HG03457 (cell line): Measurements from ENCODE around the gene MRGPRG.
"Not testable (repeated sequence)": the region's sequence is repeated elsewhere in the genome, so short reads cannot be mapped to it uniquely, and the experiment has no call there.

Experiments
- ATAC-seq: cut with Tn5 transposase; IDR thresholded peaks from one replicate; pipeline ENCODE4 v1.9.1; 2021; ENCODE audit warnings: moderate number of reproducible peaks; ENCODE audit not compliant: unreplicated experiment

The MRGPRG gene, protein sequence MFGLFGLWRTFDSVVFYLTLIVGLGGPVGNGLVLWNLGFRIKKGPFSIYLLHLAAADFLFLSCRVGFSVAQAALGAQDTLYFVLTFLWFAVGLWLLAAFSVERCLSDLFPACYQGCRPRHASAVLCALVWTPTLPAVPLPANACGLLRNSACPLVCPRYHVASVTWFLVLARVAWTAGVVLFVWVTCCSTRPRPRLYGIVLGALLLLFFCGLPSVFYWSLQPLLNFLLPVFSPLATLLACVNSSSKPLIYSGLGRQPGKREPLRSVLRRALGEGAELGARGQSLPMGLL

DNA sequence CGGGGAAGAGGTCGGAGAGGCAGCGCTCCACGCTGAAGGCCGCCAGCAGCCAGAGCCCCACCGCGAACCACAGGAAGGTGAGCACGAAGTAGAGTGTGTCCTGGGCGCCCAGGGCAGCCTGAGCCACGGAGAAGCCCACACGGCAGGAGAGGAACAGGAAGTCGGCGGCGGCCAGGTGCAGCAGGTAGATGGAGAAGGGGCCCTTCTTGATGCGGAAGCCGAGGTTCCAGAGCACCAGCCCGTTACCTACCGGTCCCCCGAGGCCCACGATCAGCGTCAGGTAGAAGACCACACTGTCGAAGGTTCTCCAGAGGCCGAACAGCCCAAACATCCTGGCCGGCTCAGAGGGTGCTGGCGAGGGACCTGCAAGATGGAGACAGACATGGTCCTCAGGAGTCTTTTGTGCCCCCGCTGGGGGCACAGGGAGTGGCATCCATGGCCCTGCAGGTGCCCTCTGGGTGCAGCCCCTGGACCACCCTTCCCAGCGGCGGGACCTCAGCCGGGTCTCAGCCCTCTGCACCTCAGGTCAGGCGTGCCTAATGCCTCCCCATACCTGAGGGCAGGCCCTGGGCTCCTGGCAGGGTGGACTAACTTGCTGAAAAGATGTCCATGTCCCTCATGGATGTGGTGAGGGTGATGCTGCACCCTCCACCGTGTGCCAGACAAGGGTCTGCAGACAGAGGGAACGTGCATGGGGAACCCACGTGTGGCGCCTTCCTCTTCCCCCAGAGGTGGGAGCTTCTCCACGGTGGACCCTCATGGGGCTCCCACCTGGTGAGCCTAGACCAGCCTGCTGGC, at the start of gene MRGPRG:
MRGPRG (minus strand) TSS at position 331 of the 798 bp plus-strand sequence; CDS start at position 331, 0 bp downstream.
- no peak for ATAC-seq

DNA sequence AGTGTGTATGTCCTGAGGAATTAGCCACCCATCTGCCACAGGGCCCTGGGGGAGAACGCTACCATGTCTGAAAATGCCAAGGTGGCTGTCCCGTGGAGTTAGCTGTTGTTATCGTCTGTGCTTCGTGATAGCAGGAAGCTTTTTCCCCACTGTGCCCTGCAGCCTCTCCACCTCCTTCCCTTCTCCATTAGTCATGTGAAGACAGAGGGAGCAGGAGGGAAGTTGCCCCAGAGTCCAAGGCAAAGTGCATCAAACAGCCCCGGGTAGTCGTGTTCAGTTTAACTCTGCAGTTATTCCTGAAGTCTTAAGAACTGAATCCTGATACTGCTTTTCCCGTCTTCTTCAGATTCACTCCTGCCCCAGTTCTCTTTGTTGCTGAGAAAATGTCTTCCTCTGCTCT, 43.9 kb upstream of the MRGPRG start:
- not testable (repeated sequence) for ATAC-seq

DNA sequence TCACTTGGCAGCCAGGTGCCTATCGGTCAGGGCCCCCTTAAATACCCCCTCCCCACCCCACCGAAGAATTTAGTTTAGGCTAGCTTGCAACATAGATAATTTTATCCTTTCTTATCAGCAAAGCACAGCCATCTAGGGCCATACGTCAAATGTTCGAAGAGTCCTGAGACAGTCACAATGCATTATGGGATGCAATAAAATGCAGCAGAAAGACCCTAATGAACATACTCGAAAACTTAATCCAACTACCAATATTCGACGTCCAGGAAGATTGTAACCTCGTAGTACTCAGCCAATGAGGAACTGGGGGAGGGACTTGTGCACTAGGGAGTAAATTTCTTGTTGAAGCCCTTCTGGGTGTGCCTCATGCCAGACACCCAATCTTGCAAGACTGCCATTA, 43.2 kb upstream of the MRGPRG start:
- ATAC-seq = not testable (repeated sequence)

DNA sequence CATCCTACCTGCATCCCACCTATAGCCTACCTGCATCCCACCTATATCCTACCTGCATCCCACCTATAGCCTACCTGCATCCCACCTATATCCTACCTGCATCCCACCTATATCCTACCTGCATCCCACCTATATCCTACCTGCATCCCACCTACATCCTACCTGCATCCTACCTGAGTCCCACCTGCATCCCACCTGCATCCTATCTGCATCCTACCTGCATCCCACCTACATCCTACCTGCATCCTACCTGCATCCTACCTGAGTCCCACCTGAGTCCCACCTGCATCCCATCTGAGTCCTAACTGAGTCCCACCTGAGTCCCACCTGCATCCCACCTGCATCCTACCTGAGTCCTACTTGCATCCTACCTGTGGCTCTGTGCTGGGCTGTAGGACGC, 38.9 kb upstream of the MRGPRG start:
- not testable (repeated sequence) for ATAC-seq

DNA sequence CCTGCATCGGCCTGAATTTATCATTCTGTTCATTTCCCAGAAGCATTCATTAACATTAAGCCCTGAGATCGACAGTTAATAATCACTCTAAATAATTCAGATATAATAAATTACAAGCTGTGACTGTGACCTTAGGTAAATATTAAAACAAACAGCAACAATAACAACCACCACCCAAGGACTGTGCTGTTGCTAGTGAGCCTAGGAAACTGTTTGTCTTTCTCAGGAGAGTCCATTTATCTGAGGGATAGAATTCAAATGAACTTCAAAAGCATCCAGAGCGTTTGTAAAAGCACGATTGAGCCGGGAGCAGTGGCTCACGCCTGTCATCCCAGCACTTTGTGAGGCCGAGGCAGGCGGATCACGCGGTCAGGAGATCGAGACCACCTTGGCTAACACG, 36.6 kb upstream of the MRGPRG start:
- not testable (repeated sequence) for ATAC-seq

DNA sequence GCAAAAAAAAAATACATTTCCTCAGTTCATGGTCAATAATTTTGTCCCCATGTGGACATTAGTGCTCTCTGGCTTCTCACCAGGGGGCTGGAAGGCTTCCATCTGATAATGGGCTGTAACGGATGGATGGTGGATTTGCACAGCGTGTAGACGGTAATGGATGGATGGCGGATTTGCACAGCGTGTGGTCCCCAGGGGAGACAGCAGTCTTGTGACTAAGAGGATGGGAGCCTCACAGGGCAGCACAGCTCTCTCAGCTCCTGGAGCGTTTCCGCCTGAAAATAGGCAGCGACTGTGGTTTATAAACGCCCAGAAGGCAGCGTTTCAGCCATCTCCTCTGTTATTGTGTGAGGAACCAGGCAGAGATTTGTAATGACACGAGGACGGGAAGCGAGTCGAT, 36.2 kb upstream of the MRGPRG start:
- ATAC-seq = not testable (repeated sequence)

DNA sequence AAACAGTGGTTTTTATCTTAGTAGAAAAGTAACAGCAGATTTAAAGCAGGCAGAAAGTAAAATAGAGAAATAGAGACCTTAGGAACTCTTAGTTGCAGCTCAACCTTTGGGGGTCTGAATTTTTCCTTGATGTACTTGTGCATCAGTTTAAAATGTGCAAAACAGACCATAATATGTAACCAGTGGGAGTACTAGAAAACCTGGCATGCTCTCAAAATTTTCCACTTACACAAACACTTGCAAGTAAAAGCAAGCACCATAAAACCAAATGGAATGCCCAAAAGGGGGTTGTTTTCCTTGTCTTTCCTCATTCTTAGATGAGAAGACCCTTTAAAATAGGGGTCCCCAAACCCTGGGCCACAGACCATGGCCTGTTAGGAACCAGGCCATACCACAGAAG, 26.5 kb upstream of the MRGPRG start:
- no peak for ATAC-seq

DNA sequence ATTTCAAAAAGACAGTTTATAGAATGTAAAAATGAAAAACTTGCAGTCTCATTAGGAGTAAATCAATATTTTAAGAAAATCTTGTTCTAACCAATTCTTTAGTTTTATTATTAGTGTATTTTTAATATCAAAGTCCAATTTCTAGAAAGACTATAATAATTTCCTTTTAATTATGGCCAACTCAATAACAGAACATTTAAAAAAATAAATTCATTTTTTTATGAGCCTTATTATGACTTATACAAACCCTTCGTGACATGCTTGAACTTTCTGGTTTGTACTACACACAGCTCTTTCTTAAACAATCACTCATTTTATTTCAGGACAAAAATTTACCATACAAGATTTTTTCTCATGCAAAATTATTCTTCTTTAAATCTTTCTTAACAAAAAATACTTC, 25.3 kb upstream of the MRGPRG start:
- ATAC-seq = no peak

DNA sequence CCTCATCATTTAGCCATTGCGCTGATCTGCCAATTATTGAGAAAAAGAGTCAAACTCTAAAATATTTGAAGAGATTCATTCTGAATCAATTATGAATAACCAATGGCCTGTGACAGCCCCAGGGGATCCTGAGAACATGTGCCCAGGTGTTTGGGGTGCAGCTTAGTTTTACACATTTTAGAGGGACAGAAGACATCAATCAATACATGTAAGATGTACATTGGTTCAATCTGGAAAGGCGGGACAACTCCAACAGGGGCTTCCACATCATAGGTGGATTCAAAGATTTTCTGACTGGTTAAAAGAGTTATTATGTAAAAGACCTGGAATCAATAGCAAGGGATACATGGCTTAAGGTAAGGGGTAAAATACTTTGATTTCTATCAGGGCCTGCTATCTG, 18.5 kb upstream of the MRGPRG start:
- no peak for ATAC-seq

DNA sequence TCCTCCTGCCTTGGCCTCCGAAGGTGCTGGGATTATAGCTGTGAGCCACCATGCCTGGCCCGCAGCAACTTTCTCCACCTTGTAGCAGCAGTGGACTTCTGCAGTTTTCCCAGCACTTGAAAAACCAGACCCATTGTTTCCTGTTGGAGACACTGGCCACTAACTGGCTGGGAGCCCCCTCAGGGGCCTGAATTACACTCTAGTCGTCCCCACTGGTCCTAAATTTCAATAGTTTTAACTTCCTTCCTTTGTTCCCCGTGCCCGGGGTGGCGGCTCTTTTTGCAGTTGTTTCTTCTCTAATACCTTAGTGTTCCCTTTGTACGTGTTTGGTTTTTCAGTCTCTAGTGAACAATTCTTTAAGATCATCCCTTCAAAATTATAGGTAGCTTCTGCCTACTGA, 16.2 kb upstream of the MRGPRG start:
- ATAC-seq = no peak

DNA sequence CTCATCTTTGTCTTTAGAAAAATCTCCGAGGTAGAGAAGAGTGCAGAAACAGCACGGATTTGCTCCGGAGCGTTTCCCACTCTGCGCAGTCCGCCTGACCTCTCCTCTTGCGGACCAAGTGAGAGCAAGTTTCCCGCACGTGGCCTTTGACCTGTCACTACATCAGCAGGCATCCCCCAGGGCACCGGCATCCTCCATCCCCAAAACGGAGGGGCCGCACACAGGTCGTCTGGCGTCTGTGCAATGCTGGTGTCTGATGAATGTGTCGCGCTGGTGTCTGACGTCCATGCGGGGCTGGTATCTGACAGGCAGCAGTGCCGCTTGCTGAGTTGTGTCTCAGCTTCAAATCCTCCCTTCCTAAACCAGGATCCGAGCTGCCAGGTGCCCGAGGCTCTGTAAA, 14.3 kb upstream of the MRGPRG start:
- no peak for ATAC-seq

DNA sequence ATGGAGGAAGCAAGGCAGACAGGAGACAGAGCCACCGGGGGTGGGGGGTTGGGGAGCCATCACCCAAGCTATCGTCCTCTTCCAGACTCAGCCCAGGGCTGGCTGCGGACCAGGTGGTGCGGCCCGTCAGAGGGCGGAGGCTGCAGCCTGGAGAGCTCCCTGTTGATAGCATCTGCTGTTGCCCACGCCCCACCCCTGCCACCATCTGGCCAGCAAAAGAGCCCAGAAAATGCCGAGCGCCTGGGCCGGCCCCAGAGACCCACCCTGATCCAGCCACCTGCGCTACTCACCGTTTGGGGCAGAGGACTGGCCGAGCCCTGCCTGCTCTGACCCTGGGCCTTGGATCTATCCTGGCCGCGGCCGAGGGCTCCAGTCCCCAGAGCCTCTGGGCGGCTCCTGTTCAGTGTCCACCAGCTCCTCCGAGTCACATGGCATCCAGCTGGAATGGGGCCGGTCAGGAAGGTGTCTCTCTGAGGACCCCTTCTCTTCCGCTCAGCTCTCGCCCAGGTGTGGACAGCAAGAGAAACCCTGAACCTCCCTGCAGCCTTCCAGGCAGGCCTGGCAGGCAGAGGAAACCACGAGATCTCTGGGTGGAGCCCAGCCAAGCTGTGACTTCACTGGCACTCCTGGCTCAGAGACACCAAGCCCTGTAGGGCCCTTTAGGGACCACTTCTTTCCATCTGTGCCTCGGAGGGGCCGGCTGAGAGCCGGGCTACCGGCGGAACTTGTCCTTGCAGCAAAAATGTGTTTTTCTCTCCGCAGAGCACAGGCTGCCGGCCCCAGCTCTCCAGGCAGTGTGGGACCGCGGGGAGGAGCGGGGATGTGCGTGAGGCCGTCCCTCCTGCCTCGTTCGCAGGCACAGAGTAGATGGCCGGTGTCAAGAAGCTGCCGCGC, 13.5 kb upstream of the MRGPRG start, which contains the start of gene MRGPRE:
MRGPRE (minus strand) TSS at position 567 of the 894 bp plus-strand sequence. CDS start 3,618 bp downstream, outside the sequence.
- ATAC-seq = no peak

DNA sequence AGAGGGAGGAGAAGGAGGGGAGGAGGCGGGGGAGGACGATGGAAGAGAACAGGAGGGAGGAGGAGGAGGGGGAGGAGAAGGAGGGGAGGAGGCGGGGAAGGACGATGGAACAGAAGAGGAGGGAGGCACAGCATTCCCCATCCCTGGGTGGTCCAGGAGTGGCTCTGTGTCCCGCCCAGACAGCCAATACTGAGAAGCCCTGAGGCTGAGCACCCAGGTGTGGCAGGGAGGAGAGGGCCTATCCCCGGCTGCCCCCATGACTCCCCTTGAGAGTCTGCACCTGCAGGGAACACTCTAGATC, 12.9 kb upstream of the MRGPRG start:
- no peak for ATAC-seq

DNA sequence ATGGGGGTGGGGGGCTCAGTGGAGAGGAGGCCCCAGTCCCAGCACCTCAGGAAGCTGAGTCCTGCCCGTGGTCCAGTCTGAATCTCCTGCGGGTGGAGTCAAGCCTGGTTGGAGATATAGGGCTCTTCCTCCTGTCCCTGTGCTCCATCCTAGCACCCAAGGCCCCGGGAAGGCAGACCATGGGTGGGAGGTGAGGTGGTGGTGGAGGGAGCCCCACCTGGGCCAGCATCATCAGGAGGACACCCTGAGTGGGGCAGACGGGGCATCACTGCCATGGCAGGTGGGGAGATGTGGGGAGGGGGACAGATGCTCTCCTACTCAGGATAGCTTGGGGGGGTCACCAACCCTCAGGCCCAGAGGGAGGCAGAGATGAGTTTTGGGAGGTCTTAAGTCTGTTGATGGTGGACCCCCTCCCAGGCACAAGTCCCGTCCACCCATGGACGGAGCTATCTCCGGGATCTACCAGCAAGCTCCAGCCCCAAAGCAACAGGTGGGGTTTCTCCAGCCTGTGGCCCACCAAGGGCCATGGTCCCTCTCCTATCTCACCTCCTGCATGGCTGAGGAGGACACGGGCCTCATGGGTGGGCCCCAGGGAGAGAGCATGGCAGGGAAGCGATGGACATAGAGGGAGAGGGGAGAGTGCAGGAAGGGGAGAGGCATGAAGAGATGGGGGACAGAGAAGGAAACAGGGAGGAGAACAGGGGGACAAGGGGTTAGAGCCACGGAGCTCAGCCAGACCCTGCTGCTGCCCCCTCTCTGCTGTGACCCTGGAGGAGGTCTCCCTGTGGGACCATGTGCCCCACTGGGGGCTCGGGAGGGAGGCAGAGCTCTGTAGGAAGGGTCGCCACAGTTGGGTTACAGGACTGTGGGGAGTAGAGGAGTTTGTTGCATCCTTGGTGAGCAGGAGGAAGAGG, 12.3 kb upstream of the MRGPRG start:
- no peak for ATAC-seq

DNA sequence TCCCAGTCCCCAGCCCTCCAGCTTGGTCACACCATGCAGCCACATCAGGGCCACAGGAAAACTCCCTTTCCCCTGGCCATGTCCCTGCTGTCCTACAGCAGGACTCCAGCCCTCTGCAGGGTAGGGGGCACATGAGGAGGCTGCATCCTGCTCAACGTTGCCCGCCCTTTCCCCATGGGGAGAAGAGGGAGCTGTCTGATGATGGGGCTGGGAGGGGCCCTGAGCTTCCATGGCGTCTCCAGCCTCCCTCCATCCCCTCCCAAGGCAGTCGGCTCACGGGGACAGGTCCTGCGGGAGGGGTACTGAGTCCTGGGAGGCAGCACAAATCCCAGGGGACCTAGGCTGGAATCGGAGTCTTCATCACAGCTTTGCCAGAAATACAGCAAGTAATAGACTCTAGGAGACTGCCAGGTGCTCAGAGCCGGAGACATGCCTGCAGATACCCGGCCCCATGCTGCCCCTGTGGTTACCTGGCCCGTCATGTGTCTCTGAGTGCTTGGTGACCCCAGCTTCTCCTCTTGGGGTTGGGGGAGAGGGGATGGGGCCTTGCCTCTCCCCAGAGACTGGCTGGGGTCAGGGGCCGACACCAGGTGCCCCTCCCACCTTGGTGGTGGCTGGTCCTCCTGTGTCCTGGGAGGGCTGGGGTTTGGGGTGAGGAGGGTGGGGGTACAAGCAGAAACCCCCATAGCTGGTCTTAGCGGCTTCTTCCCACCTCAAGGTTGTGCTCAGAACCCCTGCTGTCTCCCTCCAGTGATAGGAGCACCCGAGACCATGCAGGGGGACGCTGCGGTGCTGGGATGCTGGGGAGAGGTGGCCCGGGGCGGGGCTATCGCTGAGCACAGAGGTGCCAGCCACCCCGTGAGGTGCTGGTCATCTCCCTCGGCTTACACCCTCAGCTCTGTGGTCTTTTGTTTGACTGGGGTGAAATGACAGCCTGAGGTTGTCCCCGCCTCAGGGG, 11.3 kb upstream of the MRGPRG start:
- no peak for ATAC-seq

DNA sequence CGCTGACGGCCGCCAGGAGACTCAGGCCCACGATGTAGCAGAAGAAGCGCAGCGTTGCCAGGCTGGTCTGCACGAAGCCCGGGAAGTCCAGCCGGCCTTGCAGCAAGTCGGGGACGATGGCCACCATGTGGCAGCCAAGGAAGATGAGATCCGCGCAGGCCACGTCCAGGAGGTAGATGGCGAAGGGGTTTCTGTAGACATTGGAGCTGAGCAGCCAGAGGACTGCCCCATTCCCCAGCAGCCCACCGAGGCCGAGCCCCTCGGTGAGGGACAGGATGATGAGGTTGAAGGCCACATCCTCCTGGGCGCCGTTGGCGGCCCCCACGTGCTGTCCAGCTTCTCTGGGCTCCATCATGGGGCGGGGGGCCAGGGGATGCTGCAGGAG, 9.8 kb upstream of the MRGPRG start:
- no peak for ATAC-seq

DNA sequence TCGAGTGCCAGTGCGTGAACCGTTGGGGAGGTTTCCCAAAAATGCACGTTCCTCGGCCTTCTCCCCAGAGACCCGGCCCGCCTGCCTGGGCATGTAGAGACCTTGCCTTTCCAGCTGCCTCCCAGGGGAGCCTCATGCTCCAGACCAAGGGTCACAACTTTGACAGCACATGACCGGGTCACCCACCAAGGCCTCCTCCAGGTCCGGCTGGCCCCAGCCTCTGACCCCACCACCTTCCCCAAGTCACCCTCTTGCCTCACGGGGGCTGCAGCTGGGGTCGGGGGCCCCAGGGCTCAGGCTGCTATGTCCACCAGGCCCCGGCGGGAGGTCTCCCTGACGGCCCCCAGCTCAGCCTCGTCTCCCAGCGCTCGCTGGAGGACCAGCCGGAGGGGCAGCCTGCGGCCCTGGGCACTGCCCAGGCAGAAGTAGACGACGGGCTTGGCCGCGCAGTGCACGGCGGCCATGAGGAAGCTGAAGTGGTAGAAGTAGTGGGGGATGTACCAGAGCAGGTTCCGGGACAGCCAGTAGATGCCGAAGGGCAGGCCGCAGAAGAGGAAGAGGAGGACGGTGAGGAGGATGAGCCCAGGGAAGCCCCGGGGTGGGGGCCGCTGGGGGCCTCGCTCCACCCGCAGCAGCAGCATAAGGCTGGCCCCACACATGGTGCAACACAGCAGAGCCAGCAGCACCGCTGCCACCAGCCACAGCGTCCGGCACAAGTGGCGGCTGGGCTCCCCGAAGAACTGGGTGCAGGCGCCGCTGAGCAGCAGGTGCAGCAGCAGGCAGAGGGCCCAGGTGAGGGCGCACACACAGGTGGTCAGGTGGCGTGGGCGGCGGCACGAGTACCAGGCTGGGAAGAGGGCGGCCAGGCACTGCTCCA, 9.2 kb upstream of the MRGPRG start:
- no peak for ATAC-seq

DNA sequence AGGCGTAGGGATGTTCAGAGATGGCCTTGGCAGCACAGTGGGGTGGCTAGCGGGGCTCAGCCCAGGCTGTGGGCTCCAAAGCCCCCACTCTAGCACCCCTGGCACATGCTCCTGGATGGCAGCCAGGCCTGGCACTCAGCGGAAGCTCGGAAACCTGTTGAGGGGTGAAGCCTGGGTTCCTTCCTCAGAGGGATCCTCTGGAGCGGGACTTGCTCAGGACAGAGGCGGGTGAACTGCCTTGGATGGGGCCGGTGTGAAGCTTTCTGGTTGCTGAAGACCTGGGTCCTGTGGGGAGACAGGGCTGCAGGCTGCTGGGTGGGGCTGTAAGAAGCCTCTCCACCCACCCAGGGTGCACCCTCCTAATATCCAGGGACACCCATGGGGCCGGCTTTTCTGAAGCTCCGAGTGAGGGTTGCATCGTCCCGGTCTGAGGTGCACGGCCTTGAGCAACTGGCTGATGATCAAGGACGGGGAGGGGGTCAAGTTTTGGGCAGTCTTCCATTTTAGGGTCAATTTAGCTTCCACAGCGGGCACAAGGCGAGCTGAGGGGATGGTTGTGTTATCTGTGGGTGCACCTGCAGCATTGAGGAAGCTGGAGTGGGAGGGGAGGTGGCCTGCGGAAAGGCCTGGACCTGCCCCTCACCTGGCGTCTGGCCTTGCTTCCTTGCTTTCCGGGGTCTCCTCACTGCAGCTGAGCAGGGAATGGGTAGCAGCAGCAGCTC, 8.4 kb upstream of the MRGPRG start:
- no peak for ATAC-seq
